ENCODE results near the gene TTC38. TPM values are rescaled to one million over a fixed set of nuclear protein-coding genes. Genes with fewer than 3 reads are reported as not detected.

TTC38 gene
- polyA plus RNA-seq, 1 donor from 2014 or later = 1.4 TPM

GRCh38 chr22:46340676-46341075 is 72.9 kb downstream of the TTC38 start:
- H3K9me3 ChIP-seq (ENCODE audit: low read length) = no peaks in the 10 kb centered on the region
- H3K9ac ChIP-seq (ENCODE audit: low read length) = no peak overlapping the region
- H3K27me3 ChIP-seq (ENCODE audit: insufficient read depth, low read depth, low read length) = no peaks in the 10 kb centered on the region
- no peaks in the 10 kb centered on the region for H3F3A ChIP-seq (ENCODE audit: insufficient read depth, low read length, poor library complexity, severe bottlenecking)
- no peak for TF ChIP-seq RAD21 (conservative IDR thresholded peaks at IDR 0.05)
- no peak for TF ChIP-seq REST (IDR thresholded peaks at IDR 0.05; ENCODE audit: borderline replicate concordance)
- no peak for TF ChIP-seq TAF1 (IDR thresholded peaks at IDR 0.05; ENCODE audit: low read depth)
- TF ChIP-seq MXI1 (conservative IDR thresholded peaks at IDR 0.05; ENCODE audit: poor library complexity, severe bottlenecking) = no peak
- no peak for TF ChIP-seq EZH2 (IDR thresholded peaks at IDR 0.05; ENCODE audit: borderline replicate concordance, insufficient read depth, low read length, poor library complexity, severe bottlenecking)
- no peak for TF ChIP-seq CTCF (IDR thresholded peaks at IDR 0.05; ENCODE audit: poor library complexity, severe bottlenecking)
- no peak for TF ChIP-seq SMC3 (conservative IDR thresholded peaks at IDR 0.05; ENCODE audit: poor library complexity)
- no peak overlapping the region for H3K4me2 ChIP-seq (ENCODE audit: low read length)
- peaks cover 5% of the 10 kb centered on the region for H3K36me3 ChIP-seq (ENCODE audit: insufficient read depth, low read length)
- H4K20me1 ChIP-seq (ENCODE audit: insufficient read depth) = no peaks in the 10 kb centered on the region
- H3K27ac ChIP-seq (ENCODE audit: low read length) = no peak overlapping the region
- H3K9me2 ChIP-seq (ENCODE audit: insufficient read depth, low read length) = no peaks in the 10 kb centered on the region
- no peak overlapping the region for H3K4me3 ChIP-seq (ENCODE audit: low read length)
- H3K79me2 ChIP-seq (replicated peaks; ENCODE audit: insufficient read depth, low read length) = peaks cover 17% of the 10 kb centered on the region
- H2AFZ ChIP-seq (ENCODE audit: low read depth, low read length) = no peak overlapping the region

Other genes starting within 250 kb of the TTC38 start
- gene PPARA, start 117.5 kb upstream of the TTC38 start, polyA plus RNA-seq = 0.28 and 0.43 TPM in 2 replicates
- 32.7 and 39.3 TPM in 2 replicates for gene CDPF1, start 17.7 kb upstream of the TTC38 start, polyA plus RNA-seq
- gene PKDREJ, start 4.7 kb upstream of the TTC38 start, polyA plus RNA-seq = not detected in 2 replicates
- gene GTSE1, start 28.9 kb downstream of the TTC38 start, polyA plus RNA-seq = 0.28 and 0.48 TPM in 2 replicates
- gene TRMU, start 67.7 kb downstream of the TTC38 start, polyA plus RNA-seq = 72.9 and 88.3 TPM in 2 replicates

All from neural cell (in vitro differentiated cells).